ENCODE measurements around the gene P2RY2. TPM values are rescaled to one million over a fixed set of nuclear protein-coding genes. Genes with fewer than 3 reads are reported as not detected.

P2RY2 gene
- 10 to 100 TPM; 12.0 to 16.5 TPM for total RNA-seq
- long read RNA-seq, transcript P2RY2-203 (3 exons, 2,107 nt): major isoform, 10 of 14 reads
- long read RNA-seq, partial matches to known transcripts: 1 of 14 reads
- long read RNA-seq, other reads (novel, unspliced or antisense): 1 of 14 reads

DNA sequence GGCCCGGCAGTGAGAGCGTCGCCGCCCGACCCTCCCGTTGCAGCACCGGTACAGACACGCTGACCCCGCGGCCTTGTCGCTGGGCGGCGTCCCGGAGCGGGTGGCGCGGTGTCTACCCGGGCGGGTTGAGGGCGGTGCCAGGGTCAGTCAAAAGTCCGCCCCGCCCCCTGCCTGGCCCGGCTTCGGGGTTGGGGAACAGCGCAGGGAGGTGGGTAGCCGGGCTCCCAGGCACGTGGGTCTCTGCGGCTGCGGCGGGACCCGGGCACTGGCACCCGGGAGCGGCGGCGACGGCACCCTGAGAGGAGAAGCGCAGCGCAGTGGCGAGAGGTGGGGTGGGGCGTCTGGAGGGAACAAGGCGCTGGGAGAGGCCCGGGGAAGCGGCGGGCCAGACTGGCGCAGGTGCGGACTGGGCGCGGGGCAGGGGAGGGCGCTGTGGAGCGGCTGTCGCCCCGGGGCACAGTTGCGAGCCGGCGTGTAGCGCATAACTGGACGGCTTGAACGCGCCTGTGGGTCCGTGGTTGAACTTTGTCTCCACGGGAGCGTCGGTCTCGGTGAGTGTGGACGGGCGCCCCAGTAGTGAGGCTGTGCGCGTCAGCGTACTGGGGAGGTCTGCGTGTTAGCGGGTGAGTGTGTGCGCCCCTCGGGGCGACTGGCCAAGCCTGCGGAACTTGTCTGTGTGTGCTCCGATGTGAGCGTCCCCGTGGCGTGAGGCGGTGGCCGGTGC, at the start of gene P2RY2:
Gene P2RY2, plus strand, starts transcription at position 176 of the 724 bp plus-strand sequence. CDS start 15,879 bp downstream, outside the sequence.
- peak; percentile 86 for DNase-seq
- ATAC-seq: peak; percentile 89 to 90
- intact Hi-C loops (cut with DNase I): no loop called here

DNA sequence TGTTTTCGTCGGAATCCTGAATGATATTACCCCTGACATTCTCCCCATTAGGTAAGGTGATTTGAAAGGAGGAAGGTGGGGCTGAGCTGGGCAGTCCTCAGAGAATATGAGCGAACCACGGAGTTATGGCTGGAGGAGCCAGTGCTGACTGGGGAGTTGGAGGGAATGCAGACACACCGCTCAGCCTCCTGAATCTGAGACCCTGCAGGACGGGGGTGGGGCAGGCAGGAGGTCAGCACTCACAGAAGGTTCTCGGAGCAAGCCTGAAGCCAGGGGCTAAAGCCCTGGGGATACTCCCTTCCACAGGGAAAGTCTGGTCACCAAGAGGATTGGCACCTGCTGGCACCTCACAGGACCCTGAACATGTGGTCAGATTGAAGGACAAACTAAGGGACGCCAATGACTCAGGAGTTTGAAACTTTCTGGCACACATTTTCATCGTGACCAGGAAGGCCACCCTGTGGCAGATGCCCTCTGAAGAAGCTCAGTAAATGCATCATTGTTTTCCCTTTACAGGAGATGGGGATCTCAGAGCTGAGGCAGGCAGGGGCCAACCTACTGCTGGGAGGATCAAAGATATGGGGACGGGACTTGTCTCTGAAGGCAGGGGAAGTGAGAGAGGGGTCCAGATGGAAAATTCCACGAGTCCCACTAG, 49.0 kb upstream of the P2RY2 start:
- DNase-seq: no peak
- peak; percentile 17 to 21 for ATAC-seq

DNA sequence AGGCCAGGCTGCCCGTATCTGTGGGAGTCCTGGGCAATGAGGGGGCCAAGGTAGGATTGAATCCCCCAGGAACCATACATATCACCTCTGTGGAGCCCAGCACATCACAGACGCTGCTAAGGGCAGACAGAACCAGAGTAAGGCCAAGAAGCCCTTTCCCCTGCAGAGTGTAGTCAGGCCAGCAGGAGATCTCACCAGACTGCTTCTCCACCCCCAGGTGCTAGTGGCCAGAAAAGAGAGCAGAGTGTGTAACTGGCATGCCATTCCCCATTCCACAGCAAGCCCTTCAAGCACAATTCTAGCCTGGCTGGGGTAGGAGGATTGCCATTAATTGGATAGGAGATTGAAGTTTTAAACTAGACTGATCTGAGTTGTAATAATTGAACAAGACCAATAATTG, 47.9 kb upstream of the P2RY2 start:
- DNase-seq: no peak
- intact Hi-C loops (cut with DNase I): loop anchor here (10.0 kb wide), 1 partner anchor 445 kb away; no protein-coding TSS in a partner anchor
- ATAC-seq: no peak

More for the DNA sequence above, 49.0 kb upstream of the P2RY2 start:
- intact Hi-C loops (cut with DNase I): no loop called here

DNA sequence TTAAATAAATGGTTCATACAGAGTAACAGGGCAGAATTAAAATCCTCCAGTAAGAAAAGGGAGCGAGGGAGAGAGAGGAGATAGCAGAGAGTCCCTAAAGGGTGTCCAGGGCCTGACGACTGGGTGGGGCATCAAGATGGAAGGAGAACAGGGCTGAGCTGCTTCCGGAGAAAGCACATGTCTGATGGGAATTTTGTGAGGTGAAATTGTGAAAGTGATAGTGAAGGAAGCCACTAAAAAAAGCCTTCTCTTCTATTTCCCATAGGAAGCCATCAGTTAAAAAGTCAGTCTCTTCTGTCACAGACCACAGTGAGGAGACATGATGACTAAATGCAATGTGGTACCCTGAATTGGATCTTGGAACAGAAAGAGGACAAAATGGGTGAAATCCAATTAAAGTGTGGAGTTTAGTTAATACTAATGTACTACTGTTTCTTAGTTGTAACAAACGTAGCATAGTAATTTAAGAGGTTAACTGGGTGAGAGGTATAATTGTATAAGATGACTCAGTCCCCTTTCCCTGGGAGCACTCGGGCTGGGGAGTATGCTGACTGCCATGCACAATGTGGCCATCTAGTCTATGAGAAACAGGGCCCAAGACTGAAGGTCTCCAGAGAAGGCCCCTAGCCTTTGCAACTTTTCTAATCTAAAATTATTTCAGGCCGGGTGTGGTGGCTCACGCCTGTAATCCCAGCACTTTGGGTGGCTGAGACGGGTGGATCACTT, 46.5 kb upstream of the P2RY2 start:
- ATAC-seq (no peak), DNase-seq (no peak)
- intact Hi-C loops (cut with DNase I): loop anchor here (10.0 kb wide), 1 partner anchor 447 kb away; no protein-coding TSS in a partner anchor

DNA sequence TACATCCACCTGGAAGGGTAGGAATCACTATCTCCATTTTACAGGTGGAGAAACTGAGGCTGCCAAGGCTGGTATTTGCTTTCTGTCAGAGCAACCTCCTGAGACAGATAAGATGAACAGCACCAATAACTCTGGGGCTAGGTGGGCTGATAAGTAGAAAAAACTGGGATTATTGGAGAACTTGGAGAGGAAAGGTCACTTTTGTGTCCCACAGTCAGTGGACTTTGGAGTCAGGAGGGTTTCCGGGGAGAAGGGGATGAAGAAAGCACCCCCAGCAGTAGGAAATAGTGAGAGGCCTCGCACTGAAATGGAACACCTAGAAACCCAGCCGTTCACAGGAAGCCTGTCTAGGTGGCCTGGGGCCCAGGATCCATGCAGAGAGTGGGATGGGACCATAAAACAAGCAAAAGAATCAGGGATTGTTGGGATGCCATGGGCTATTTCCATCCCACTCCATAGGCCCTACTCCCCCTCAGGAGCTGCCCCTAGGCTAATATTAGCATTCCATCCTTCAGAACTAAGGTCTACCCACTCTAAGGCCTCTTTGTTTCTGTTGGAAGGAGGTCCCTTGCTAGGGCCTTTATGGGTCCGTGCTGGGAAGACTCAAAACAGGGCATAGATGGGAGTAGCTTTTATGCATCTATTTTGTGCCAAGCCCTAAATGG, 45.0 kb upstream of the P2RY2 start:
- ATAC-seq: no peak
- intact Hi-C loops (cut with DNase I): loop anchor here (10.0 kb wide), 1 partner anchor 448 kb away; no protein-coding TSS in a partner anchor
- no peak for DNase-seq

DNA sequence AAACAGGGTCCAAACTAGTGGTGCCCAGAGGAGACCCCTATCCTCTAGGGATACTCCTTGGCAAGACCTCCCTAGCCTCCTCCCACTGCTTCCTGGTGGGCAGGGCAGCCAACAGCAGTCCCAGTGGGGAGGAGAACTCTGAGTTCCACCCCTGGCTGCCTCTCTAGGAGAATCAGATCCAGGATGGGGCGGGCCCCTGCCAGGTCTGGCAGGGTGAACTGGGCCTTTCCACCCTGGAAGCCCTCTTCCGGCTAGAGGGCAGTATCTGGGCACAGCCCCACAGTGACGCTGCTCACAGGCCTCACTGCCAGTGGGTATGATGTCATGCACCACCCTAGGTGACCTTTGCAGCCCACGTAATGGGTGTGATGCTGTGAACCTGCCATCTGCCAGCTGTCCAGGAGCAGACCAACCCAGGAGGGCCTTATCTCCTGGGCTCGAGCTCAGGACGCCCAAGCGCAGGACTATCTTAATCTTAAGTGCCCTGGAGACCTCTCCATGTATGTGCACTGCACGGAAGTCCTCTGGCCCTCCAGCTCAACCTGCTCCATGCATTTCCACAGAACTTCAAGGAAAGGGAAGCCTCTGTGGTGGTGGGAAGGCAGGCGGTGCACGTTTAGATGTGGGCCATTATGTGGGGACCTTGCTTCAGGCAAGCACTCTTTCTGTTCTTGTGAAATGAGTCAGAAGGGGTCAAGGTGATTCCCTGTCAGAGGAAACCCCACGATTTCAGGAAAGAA, 44.2 kb upstream of the P2RY2 start:
- intact Hi-C loops (cut with DNase I): loop anchor here (2.0 to 10.0 kb wide), 2 partner anchors 31 to 449 kb away; partner anchors contain the start of gene FCHSD2 (in 1 of the 2)
- peak; percentile 56 to 77 for ATAC-seq
- DNase-seq: peak; percentile 85

DNA sequence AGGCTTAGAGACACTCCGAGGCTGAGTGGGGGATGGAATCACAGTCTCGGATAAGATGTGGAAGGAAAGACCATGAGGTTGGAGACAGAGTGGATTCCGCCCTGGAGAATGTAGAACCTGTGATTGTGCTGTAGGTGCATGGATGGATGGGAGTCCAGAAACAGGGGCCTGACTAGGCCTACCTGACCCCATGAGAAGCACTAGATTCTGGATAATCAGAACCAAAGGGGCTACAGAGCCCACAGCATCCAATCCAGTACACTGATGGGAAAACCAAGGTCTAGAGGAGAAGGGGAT, 43.6 kb upstream of the P2RY2 start:
- intact Hi-C loops (cut with DNase I): loop anchor here (2.0 to 10.0 kb wide), 2 partner anchors 32 to 450 kb away; partner anchors contain the start of gene FCHSD2 (in 1 of the 2)
- no peak for ATAC-seq
- DNase-seq: no peak

DNA sequence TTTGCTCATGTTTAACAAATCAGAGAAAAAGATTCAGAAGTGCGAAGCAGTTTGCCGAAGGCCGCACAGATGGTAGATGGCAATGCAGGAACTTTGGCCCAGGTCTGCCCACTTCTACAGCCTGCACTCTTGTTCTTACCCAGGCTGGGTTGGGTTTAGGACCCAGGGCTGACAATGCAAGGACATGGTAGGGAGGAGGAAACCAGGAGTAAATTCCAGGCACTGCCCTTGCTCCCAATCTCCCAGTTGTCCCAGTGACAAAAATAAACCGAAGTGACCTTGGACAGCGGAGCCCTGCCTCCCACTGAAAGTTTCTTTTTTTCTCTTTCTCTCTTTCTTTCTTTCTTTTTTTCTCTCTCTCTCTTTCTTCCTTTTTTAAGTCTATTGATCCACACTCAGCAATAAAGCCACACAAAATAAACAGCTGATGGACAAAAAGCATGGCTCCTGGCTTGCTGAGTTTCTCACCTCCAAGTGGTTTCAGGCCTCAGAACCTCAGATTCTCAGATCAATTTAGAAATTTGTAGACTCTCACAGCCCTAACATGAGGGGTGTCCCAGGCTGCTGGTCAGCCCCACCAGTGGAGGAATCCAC, 42.4 kb upstream of the P2RY2 start:
- DNase-seq (no peak), ATAC-seq (peak in 1 of 2 donors; percentile 6)
- intact Hi-C loops (cut with DNase I): loop anchor here (2.0 to 10.0 kb wide), 4 partner anchors 33 to 451 kb away; partner anchors contain the start of gene FCHSD2 (in 1 of the 2)

DNA sequence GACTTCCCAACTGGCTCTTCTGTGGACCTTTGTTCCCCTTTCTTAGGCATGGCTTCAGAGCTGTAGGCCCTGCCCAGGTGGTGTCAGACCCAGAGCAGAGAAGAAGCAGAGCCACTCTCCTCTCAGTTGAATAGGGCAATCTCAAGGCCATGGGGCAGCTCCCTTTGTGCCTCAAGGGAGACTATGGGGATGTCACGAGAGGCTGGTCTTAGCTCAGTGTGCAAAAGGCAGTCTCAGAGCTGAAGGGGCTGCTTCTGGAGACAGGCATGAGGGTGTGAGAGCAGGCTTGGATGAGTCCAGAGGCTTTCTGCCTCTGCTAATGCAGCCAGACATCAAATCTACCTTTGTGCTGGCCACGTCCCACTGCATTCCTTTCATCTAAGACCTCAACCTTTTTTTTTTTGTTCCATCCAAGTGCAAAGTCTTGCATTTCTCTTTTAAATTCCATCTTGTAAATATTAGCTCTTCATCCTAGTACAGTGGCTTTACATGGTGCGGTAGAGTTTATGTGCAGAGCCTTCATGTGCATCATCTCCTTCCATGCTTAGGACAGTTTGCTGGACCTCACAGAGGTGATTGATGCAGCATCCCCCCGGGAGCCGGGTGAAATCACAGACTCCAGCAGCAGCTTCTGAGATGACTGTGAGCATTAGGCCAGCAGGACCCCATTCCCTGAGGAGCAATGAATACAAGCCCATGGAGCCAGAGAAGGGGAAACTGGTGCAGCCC, 41.8 kb upstream of the P2RY2 start:
- DNase-seq (no peak), ATAC-seq (no peak)
- intact Hi-C loops (cut with DNase I): loop anchor here (5.0 to 10.0 kb wide), 3 partner anchors 249 to 452 kb away; no protein-coding TSS in a partner anchor

DNA sequence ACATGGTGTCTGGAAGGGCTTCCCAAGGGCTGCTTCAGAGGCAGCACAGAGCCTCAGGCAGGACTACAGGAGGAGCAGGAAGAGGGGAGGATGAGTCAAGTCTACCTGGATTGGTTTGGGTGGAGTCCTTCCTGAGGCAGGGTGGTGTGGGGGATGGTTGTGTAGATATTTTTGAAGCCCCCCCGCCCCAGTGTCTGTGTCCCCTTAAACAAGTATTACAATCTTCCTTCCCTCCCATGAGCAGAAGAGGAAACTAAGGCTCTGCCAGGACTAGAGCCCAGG, 41.3 kb upstream of the P2RY2 start:
- ATAC-seq (no peak), DNase-seq (no peak)
- intact Hi-C loops (cut with DNase I): loop anchor here (5.0 to 10.0 kb wide), 3 partner anchors 250 to 452 kb away; no protein-coding TSS in a partner anchor

DNA sequence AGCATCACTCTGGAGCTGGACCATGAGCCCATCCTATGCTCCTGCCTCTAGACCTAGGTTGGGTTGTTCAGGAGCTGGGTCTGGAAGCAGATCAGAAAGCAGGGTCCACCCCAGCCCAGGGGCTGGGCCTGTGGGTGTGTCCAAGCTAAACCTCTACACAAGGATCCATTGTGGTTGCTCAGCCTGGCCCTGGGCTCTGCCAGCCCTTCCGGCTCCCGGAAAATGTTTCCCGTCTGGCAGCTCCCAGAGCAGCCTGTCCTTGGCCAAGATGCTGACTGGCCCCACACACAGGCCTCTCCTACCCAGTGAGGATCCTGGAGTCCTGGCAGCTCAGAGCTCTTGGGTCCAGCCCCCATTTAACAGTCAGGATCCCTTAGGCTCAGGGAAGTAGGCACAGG, 40.7 kb upstream of the P2RY2 start:
- peak; percentile 86 for DNase-seq
- ATAC-seq: peak; percentile 58 to 68
- intact Hi-C loops (cut with DNase I): loop anchor here (5.0 to 10.0 kb wide), 3 partner anchors 250 to 453 kb away; no protein-coding TSS in a partner anchor

DNA sequence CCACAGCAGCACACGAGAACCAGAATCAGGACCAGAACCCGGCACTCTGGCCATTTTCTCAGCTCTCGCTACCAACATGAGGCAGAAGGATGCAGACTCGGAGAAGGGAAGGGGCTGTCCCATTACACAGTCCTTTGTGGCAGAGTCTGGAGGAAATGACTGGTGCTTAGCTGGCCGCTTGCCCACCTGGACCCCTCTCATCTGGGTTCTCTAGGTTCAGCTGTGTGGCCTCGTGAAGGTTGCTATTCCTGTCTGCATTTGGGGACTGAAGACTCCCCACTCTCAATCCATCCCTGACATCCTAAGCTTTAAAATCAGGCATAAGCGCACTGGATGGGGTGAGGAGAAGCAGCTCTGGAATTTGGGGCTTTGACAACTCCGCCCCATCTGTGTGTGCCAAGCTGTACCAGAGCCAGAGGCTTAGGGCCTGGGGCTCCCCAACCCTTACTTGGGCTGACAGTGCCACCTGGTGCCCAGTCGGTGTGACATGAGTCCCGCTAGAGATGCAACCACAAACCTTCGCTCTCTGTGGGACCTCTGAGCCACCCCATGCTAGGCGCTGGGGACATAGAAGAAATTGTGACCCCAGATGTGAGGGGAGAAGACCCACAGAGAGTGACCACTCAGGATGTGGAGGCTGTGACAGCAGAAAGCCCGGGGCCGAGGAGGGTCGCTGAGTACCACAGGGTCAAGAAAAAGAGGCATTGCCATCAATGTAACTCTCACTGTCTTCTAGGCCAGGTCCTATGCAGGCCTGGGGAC, 40.1 kb upstream of the P2RY2 start:
- DNase-seq (peak; percentile 90), ATAC-seq (peak; percentile 83 to 84)
- intact Hi-C loops (cut with DNase I): loop anchor here (1.0 to 10.0 kb wide), 4 partner anchors 251 to 453 kb away; no protein-coding TSS in a partner anchor

DNA sequence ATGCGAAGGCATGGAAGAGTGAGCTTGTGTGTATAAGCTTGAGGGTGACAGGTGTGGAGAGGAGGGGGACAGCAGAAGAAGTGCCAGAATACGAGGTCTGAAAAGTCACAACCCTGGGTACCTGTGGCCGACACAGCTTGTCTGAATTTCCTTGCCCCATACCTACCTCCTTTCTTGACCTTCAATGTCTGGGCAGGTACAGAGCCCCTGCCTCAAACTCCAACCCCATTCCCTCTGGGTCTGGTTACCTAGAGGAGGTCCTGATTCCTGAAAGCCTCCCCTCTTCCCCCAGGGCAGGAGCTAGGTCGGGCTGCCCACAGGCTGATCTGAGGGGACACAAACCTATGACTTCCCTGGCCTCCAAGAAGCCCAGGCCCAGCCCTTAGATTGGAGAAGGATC, 39.4 kb upstream of the P2RY2 start:
- DNase-seq (no peak), ATAC-seq (no peak)
- intact Hi-C loops (cut with DNase I): loop anchor here (1.0 to 10.0 kb wide), 4 partner anchors 251 to 454 kb away; no protein-coding TSS in a partner anchor

DNA sequence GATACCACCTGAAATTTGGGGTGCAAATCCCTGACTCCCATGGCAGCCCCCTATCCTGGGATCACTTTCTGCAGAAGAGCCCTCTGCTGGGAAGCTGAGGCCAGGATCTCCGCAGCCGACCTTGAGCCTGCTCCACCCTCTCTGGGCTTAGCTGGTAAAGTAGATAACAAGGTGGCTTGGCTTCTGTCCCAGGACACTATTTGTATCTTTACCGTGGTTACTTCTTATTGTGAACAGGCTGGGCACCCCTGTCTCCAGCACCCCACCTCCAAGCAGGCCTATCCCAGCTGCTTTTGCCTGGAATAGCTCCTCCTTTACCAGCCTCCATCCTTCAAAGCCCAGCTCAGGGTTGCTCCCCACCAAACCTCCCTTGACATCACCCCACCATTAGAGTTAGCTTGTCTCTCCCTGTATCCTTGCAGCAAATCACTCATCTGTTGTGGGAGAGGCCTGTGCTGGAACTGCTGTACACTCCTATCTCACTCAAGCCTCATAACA, 35.2 kb upstream of the P2RY2 start:
- DNase-seq (peak; percentile 64), ATAC-seq (peak; percentile 54 to 70)
- intact Hi-C loops (cut with DNase I): loop anchor here in 1 of 2 donors (10.0 kb wide), 1 partner anchor 62 kb away; no protein-coding TSS in a partner anchor

DNA sequence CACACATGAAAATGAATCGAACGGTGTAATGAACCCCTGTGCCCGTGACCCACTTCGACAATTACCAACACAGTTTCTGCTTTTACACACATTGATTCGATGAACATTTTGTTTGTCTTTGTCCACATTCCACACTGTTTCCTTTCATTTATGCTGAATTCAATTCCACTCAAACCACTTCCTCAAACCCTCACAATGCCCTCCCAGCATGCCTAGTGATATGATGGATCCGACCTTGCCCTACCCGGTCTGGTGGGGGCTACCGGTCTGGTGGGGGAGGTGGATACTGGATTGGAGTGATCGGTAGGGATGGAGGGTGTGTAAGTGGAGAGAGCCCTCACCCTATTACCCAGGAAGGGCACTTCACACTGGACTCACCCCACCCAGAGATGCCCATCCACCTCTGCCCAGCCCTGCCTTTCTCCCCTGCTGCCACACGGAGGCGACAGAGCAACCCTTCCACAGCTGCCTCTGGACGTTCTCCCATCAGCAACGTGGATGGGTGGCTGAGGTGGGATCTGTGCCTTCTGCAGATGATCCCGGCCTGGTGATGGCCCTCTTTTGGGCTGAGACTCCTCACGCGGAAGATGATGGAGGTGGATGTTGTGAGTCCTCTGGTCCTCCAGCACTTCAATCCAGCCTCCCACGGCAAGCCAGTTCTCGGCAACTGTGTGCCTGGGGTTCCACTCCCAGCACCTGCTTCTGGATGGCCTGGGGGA, 33.0 kb upstream of the P2RY2 start:
- peak; percentile 47 to 63 for ATAC-seq
- intact Hi-C loops (cut with DNase I): loop anchor here (2.0 to 10.0 kb wide), 4 partner anchors 32 to 102 kb away; no protein-coding TSS in a partner anchor
- peak; percentile 78 for DNase-seq

Data from left cardiac atrium (tissue), 4 donors.